Natural killer cell treated with Interleukin-12 subunit alpha and Interleukin-12 subunit beta and Interleukin-15 and Interleukin-18, amount 100 ng/mL, for 72 hours (primary cell): Measurements from ENCODE around the gene CEP112. TPM values are rescaled to one million over a fixed set of nuclear protein-coding genes. Genes with fewer than 3 reads are reported as not detected.
"Not testable (repeated sequence)": the region's sequence is repeated elsewhere in the genome, so short reads cannot be mapped to it uniquely, and the experiment has no call there.

Source experiments
- ATAC-seq, 2 donors: fragments of 150-1000 bp; cut with Tn5 transposase in 1 of 2; sonication (Bioruptor Pico), chemical (Tn5 transposase) in 1 of 2; 2 replicates each; pipeline ENCODE4 v1.10.0; 2021
- DNase-seq: peaks from one replicate; pipeline ENCODE4 v3.0.0; 2022; ENCODE audit warnings: low spot score
- H3K27ac Mint-ChIP-seq, 2 donors: 1 replicate in 1 of 2; 2 replicates in 1 of 2; pipeline ENCODE4 v1.8.0; 2022; ENCODE audit warnings: mixed read lengths in 2 of 2, mild to moderate bottlenecking in 1 of 2, moderate library complexity in 1 of 2
- H3K27me3 Mint-ChIP-seq, 2 donors: 1 replicate in 1 of 2; 2 replicates in 1 of 2; pipeline ENCODE4 v1.8.0; 2022; ENCODE audit warnings: mixed read lengths in 2 of 2
- H3K36me3 Mint-ChIP-seq: one replicate; pipeline ENCODE4 v1.8.0; 2022; ENCODE audit warnings: mixed read lengths
- H3K4me1 Mint-ChIP-seq, 2 donors: 1 replicate in 1 of 2; 2 replicates in 1 of 2; pipeline ENCODE4 v1.8.0; 2022; ENCODE audit warnings: low read depth in 2 of 2, mixed read lengths in 2 of 2, mild to moderate bottlenecking in 1 of 2
- H3K4me3 Mint-ChIP-seq: one replicate; pipeline ENCODE4 v1.8.0; 2022; ENCODE audit warnings: mixed read lengths
- H3K9me3 Mint-ChIP-seq: 2 replicates; pipeline ENCODE4 v1.8.0; 2022; ENCODE audit warnings: mixed read lengths
- total RNA-seq, 2 donors: library from RNA; stranded (reverse); gene quantifications; one replicate each; pipeline ENCODE4 v1.2.3, GENCODE V29; 2022

The CEP112 gene
- total RNA-seq, 2 donors from 2014 or later, result 2.3 to 5.5 TPM

DNA sequence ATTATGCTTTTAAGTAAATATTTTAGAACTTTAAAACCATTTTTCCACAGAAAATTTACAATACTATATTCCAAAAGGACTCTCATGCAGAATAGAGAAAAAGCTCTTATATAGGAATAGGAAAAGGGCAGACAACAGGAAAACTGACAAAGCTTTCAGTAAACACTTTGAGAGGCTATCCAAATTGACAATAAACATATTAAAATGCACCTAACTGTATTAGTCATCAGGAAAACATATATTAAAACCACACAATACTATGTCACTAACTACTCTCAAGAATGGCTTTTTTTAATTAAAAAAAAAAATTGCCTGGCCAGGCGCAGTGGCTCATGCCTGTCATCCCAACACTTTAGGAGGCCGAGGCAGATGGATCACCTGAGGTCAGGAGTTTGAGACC, 77.3 kb downstream of the CEP112 start:
- Mint-ChIP-seq H3K4me1 (no peaks in the 10 kb centered on the region), H3K27ac (no peak overlapping the region), H3K27me3 (peaks cover 7 to 25% of the 10 kb centered on the region in 2 donors), H3K9me3 (peaks cover 3% of the 10 kb centered on the region), H3K36me3 (no peaks in the 10 kb centered on the region), H3K4me3 (no peak overlapping the region)
- ATAC-seq, result no peak
- DNase-seq, result no peak

GRCh38 chr17:66107731-66108130, 84.2 kb downstream of the CEP112 start:
- ATAC-seq, result no peak
- no peak overlapping the region for H3K27ac Mint-ChIP-seq
- H3K4me3 Mint-ChIP-seq, result no peak overlapping the region
- H3K27me3 Mint-ChIP-seq, result peaks cover 21 to 56% of the 10 kb centered on the region in 2 donors
- H3K9me3 Mint-ChIP-seq, result no peaks in the 10 kb centered on the region
- H3K4me1 Mint-ChIP-seq, result no peaks in the 10 kb centered on the region
- H3K36me3 Mint-ChIP-seq, result peaks cover 5% of the 10 kb centered on the region
- DNase-seq, result no peak

DNA sequence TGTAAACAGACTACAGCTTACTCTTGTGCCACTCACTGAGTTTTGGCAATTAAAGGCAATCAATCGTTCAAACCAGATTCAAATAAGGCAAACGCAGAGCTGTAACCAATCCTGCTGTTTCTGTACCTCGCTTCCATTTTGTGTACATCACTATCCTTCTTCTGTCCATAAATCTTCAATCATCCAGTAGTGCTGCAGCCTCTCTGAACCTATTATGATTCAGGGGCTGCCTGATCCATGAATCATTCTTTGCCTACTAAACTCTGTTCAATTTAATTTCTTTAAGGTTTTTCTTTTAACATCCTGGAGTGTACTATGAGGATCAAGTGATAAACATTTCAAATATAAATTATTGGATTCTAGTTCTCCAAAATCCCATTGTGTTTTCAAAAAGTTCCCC, 93.9 kb downstream of the CEP112 start:
- H3K27me3 Mint-ChIP-seq, result peaks cover 15 to 17% of the 10 kb centered on the region in 2 donors

DNA sequence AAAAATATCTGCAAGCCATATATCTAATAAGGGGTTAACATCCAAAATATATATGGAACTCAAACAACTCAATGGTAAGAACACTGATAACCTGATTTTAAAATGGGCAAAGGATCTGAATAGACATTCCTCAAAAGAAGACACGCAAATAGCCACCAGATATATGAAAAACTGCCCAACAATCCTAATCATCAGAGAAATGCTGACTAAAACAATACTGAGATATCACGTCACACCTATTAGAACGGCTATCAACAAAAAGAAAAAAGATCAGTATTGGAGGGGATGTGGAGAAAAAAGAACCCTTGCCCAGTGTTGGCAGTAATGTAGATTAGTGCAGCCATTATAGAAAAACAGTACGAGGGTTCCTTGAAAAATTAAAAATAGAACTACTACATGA, 97.2 kb downstream of the CEP112 start:
- H3K9me3 Mint-ChIP-seq, result peaks cover 6% of the 10 kb centered on the region
- H3K4me3 Mint-ChIP-seq, result no peak overlapping the region
- peaks cover under 1% of the 10 kb centered on the region for H3K36me3 Mint-ChIP-seq
- H3K4me1 Mint-ChIP-seq, result no peaks in the 10 kb centered on the region
- peaks cover 16 to 21% of the 10 kb centered on the region in 2 donors for H3K27me3 Mint-ChIP-seq
- H3K27ac Mint-ChIP-seq, result no peak overlapping the region
- ATAC-seq (no peak), DNase-seq (no peak)

More for the DNA sequence above, 93.9 kb downstream of the CEP112 start:
- DNase-seq (no peak), ATAC-seq (no peak)
- H3K27ac Mint-ChIP-seq, result no peak overlapping the region
- no peak overlapping the region for H3K4me3 Mint-ChIP-seq
- no peaks in the 10 kb centered on the region for H3K36me3 Mint-ChIP-seq
- no peaks in the 10 kb centered on the region for H3K4me1 Mint-ChIP-seq
- no peaks in the 10 kb centered on the region for H3K9me3 Mint-ChIP-seq

DNA sequence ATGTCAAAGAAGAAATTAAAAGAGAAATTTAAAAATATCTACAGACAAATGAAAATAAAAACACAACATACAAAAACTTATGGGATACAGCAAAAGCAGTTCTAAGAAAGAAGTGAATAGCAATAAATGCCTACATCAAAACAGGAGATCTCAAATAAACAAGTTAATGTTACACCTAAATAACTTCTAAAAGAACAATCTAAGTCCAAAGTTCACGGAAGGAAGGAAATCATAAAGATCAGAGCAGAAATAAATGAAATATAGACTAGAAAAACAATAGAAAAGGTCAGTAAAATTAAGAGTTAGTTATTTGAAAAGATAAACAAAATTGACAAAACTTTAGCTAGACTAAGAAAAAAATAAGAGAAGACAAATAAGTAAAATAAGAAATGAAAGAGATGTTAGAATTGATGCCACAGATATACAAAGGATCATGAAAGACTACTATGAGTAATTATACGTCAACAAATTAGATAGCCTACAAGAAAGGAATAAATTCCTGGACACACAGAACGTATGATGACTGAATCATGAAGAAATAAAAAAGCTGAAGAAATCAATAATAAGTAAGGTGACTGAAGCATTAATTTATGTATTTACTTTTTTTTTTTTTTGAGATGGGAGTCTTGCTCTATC, 100.4 kb downstream of the CEP112 start:
- no peak overlapping the region for H3K27ac Mint-ChIP-seq
- H3K27me3 Mint-ChIP-seq, result peaks cover 10% of the 10 kb centered on the region in 2 donors
- no peaks in the 10 kb centered on the region for H3K4me1 Mint-ChIP-seq
- DNase-seq, result no peak
- H3K36me3 Mint-ChIP-seq, result peaks cover 11% of the 10 kb centered on the region
- no peak for ATAC-seq
- H3K4me3 Mint-ChIP-seq, result no peak overlapping the region
- H3K9me3 Mint-ChIP-seq, result peaks cover 6% of the 10 kb centered on the region

GRCh38 chr17:66089764-66090163, 102.2 kb downstream of the CEP112 start:
- Mint-ChIP-seq H3K4me3 (no peak overlapping the region), H3K27me3 (peaks cover 8 to 10% of the 10 kb centered on the region in 2 donors)
- no peak for ATAC-seq

DNA sequence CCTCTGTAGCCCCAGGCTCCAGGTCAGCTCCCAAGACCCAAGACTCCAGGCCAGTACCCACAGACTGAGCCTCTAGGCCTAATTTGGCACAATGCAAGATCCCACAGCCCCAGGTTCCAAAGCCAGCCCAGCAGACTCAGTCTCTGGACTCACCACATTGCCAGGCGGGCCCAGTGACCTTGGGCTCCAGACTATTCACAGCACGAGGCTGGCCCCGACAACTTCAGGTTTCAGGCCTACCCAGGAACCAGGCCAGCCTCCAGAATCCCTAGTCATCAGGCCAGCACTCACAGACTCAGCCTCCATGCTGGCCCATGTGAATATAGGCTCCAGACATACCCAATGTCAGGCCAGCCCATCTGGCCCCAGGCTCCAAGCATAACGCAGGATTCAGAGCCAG, 103.8 kb downstream of the CEP112 start:
- ATAC-seq, result peak; percentile 17 to 36
- Mint-ChIP-seq H3K9me3 (peaks cover 6% of the 10 kb centered on the region), H3K27me3 (peaks cover 10 to 15% of the 10 kb centered on the region in 2 donors), H3K4me1 (no peaks in the 10 kb centered on the region), H3K27ac (no peak overlapping the region), H3K4me3 (no peak overlapping the region), H3K36me3 (peaks cover 11% of the 10 kb centered on the region)
- DNase-seq, result no peak

More at GRCh38 chr17:66089764-66090163, 102.2 kb downstream of the CEP112 start:
- no peaks in the 10 kb centered on the region for H3K4me1 Mint-ChIP-seq
- peaks cover 11% of the 10 kb centered on the region for H3K36me3 Mint-ChIP-seq
- peaks cover 6% of the 10 kb centered on the region for H3K9me3 Mint-ChIP-seq
- DNase-seq, result no peak
- H3K27ac Mint-ChIP-seq, result no peak overlapping the region

DNA sequence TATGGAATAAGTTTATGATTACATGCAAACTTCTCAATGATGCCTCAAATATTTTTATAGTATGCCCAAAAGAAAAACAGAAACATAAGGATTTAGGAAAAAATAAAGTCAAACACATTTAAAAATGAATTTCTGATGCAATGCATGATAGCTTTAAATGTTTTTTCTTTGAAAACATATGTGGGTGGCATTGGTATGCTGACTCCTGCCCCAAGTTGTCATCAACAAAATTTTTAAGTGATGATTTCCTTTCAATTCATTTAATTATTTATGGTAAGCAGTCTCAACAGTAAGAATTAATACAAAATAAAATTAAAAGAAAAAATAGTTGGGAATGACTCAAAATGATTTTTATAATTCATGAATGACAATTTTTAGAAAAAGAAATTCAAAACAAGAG, 104.9 kb downstream of the CEP112 start:
- no peak for ATAC-seq
- Mint-ChIP-seq H3K4me1 (no peaks in the 10 kb centered on the region), H3K9me3 (peaks cover 3% of the 10 kb centered on the region), H3K36me3 (peaks cover 11% of the 10 kb centered on the region), H3K4me3 (no peak overlapping the region), H3K27me3 (peaks cover 9 to 15% of the 10 kb centered on the region in 2 donors), H3K27ac (no peak overlapping the region)
- no peak for DNase-seq

DNA sequence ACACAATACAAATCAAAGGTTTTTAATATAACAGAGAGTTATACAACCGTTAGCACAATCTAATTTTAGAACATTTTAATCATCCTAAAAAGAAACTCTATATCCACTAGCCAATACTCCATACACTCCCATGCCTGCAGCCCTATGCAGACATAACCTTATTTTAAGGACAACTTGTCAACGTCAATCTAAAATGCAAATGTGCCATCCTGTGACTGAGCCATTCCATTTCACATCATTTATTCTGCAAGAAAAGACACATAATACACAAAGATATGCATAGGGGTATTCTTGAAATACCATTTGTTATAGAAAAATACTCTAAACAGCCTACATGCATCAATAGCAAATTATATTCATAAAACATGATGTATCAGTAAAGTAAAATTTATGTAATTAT, 106.7 kb downstream of the CEP112 start:
- ATAC-seq (no peak), DNase-seq (no peak)
- H3K9me3 Mint-ChIP-seq, result peaks cover under 1% of the 10 kb centered on the region
- H3K36me3 Mint-ChIP-seq, result peaks cover 11% of the 10 kb centered on the region
- no peak overlapping the region for H3K27ac Mint-ChIP-seq
- H3K27me3 Mint-ChIP-seq, result peaks cover 6 to 15% of the 10 kb centered on the region in 2 donors
- H3K4me1 Mint-ChIP-seq, result no peaks in the 10 kb centered on the region
- no peak overlapping the region for H3K4me3 Mint-ChIP-seq

DNA sequence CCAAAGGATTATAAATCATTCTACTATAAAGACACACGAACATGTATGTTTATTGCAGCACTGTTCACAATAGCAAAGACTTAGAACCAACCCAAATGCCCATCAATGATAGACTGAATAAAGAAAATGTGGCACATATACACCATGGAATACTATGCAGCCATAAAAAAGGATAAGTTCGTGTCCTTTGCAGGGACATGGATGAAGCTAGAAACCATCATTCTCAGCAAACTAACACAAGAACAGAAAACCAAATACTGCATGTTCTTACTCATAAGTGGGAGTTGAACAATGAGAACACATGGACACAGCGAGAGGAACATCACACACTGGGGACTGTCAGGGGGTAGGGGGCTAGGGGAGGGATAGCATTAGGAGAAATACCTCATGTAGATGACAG, 111.3 kb downstream of the CEP112 start:
- not testable (repeated sequence) for ATAC-seq, H3K4me3 Mint-ChIP-seq, DNase-seq, H3K36me3 Mint-ChIP-seq, H3K4me1 Mint-ChIP-seq, H3K27ac Mint-ChIP-seq, H3K9me3 Mint-ChIP-seq
- peaks cover 8 to 13% of the 10 kb centered on the region in 2 donors for H3K27me3 Mint-ChIP-seq

DNA sequence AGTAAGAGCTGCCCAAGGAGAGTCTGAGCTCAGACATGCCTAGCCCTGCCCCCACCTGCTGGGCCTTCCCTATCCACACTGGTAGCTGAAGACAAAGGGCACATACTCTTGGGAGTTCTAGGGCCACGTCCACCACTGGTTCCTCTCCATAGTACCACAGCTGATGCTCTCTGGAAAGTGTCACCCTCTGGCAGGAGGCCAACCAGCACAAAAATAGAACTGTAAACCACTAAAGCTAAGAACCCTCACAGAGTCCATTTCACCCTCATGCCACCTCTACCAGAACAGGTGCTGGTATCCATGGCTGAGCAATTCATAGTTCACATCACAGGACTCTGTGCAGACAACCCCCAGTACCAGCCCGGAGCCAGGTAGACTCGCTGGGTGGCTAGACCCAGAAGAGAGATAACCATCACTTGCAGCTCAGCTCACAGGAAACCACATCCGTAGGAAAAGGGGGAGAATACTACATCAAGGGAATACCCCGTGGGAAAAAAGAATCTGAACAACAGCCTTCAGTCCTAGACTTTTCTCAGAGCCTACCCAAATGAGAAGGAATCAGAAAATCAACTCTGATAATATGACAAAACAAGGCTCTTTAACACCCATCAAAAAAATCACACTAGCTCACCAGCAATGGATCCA, 115.3 kb downstream of the CEP112 start:
- H3K27me3 Mint-ChIP-seq, result peaks cover 6% of the 10 kb centered on the region in 2 donors
- H3K4me1 Mint-ChIP-seq, result no peaks in the 10 kb centered on the region
- DNase-seq, result no peak
- H3K4me3 Mint-ChIP-seq, result no peak overlapping the region
- no peaks in the 10 kb centered on the region for H3K36me3 Mint-ChIP-seq
- H3K9me3 Mint-ChIP-seq, result no peaks in the 10 kb centered on the region
- ATAC-seq, result no peak
- no peak overlapping the region for H3K27ac Mint-ChIP-seq

- no peak for ATAC-seq
- Mint-ChIP-seq H3K36me3 (no peaks in the 10 kb centered on the region), H3K27me3 (peaks cover 11 to 16% of the 10 kb centered on the region in 2 donors), H3K4me3 (no peak overlapping the region), H3K27ac (no peak overlapping the region), H3K9me3 (no peaks in the 10 kb centered on the region), H3K4me1 (no peaks in the 10 kb centered on the region)
- DNase-seq, result no peak
These were observed 118.5 kb downstream of the CEP112 start for GRCh38 chr17:66073384-66073783.

GRCh38 chr17:66063686-66064085, 128.2 kb downstream of the CEP112 start:
- ATAC-seq, result no peak
- H3K27me3 Mint-ChIP-seq, result peaks cover 0 to 3% of the 10 kb centered on the region in 2 donors

DNA sequence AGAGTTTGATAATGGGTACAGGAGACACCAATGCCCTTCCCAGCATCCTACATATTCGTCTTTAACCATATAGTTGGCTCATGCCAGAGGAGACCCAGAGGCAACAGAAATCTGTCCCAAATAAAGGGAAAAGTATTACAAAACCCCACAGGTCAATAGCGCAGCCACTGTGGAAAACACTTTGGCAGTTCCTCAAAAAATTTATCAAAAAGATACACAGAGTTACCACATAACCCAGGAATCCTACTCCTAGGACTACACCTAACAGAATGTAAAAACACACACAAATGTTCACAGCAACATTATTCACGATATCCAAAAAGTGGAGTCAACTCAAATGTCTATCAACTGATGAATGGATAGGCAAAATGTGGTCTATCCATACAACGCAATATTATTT, 135.8 kb downstream of the CEP112 start:
- Mint-ChIP-seq H3K27ac (no peak overlapping the region), H3K4me3 (no peak overlapping the region), H3K27me3 (peaks cover 2 to 4% of the 10 kb centered on the region in 2 donors), H3K36me3 (no peaks in the 10 kb centered on the region), H3K4me1 (no peaks in the 10 kb centered on the region), H3K9me3 (no peaks in the 10 kb centered on the region)
- ATAC-seq (no peak), DNase-seq (no peak)

More at GRCh38 chr17:66063686-66064085, 128.2 kb downstream of the CEP112 start:
- H3K27ac Mint-ChIP-seq, result no peak overlapping the region
- H3K4me3 Mint-ChIP-seq, result no peak overlapping the region
- H3K36me3 Mint-ChIP-seq, result no peaks in the 10 kb centered on the region
- DNase-seq, result no peak
- no peaks in the 10 kb centered on the region for H3K4me1 Mint-ChIP-seq
- H3K9me3 Mint-ChIP-seq, result no peaks in the 10 kb centered on the region
